Measurements from ENCODE around the gene ST6GALNAC6. TPM values are rescaled to one million over a fixed set of nuclear protein-coding genes. Genes with fewer than 3 reads are reported as not detected.
A peak's percentile ranks its signal among the peaks of the same experiment; 100 is the strongest.

Gene ST6GALNAC6
- polyA plus RNA-seq (2013) = 9.1 and 10.5 TPM in 2 replicates

- H3K23ac ChIP-seq (ENCODE audit: low read length) = no peak within 1 kb of the TSS
- H4K91ac ChIP-seq (ENCODE audit: low read depth, low read length) = peak within 1 kb of the TSS; percentile 75
- peak within 1 kb of the TSS; percentile 31 for H3K4ac ChIP-seq (ENCODE audit: low read depth, low read length)
- H2BK5ac ChIP-seq (ENCODE audit: low read depth, low read length, poor library complexity) = peak within 1 kb of the TSS; percentile 43
- H2BK120ac ChIP-seq (ENCODE audit: insufficient read depth, low read length, poor library complexity) = peak within 1 kb of the TSS; percentile 68
- H3K27me3 ChIP-seq (ENCODE audit: insufficient read depth, low read length) = no peaks in the 10 kb centered on the region
- peaks cover 4% of the 10 kb centered on the region for H3K79me2 ChIP-seq (ENCODE audit: control insufficient read depth, insufficient read depth, low read length, poor library complexity)
- H4K12ac ChIP-seq (ENCODE audit: low read depth, low read length) = peak within 1 kb of the TSS; percentile 74
- H3K9me3 ChIP-seq (ENCODE audit: insufficient read depth, low read depth, low read length) = peaks cover 8% of the 10 kb centered on the region
- peak within 1 kb of the TSS; percentile 70 for H2BK12ac ChIP-seq (ENCODE audit: low read length)
- peak within 1 kb of the TSS; percentile 85 for H2AFZ ChIP-seq (ENCODE audit: insufficient read depth, low read length, poor library complexity)
- H3K27ac ChIP-seq (ENCODE audit: low read depth, low read length) = no peak within 1 kb of the TSS
- peaks cover 13% of the 10 kb centered on the region for H3K79me1 ChIP-seq (ENCODE audit: low read length)
- peak within 1 kb of the TSS; percentile 84 for H4K8ac ChIP-seq (ENCODE audit: low read depth, low read length)
- H3K9ac ChIP-seq (ENCODE audit: low read length) = peak within 1 kb of the TSS; percentile 70
- DNase-seq = peak; percentile 48 to 79
- peak within 1 kb of the TSS; percentile 48 for H3K18ac ChIP-seq (ENCODE audit: low read length)
- H3K36me3 ChIP-seq (ENCODE audit: control insufficient read depth in 1 of 2, insufficient read depth in 2 of 2, low read length in 2 of 2) = peaks cover 16 to 21% of the 10 kb centered on the region in 2 experiments
- peak within 1 kb of the TSS; percentile 44 for H2AK5ac ChIP-seq (ENCODE audit: low read length)
- peak within 1 kb of the TSS; percentile 77 for H3K14ac ChIP-seq (ENCODE audit: low read length)
- peaks cover 14 to 26% of the 10 kb centered on the region in 2 experiments for H3K4me1 ChIP-seq (ENCODE audit: control insufficient read depth in 1 of 2, insufficient read depth in 2 of 2, low read length in 2 of 2)
- H3K4me3 ChIP-seq (ENCODE audit: low read depth, low read length) = peak within 1 kb of the TSS; percentile 81
- WGBS (ENCODE audit: extremely low coverage, insufficient coverage, insufficient read length) = no CpG with 5 or more reads among the region's 89 CpGs
- peak within 1 kb of the TSS; percentile 97 for H3K4me2 ChIP-seq (ENCODE audit: low read length)
These were observed at the start of gene ST6GALNAC6 for GRCh38 chr9:127899128-127899943. TSS of gene ST6GALNAC6 (minus strand) at chr9:127899603. CDS start at chr9:127897981, 1,622 bp downstream.

GRCh38 chr9:127947841-127948710, 48.7 kb upstream of the ST6GALNAC6 start:
- H2AFZ ChIP-seq (ENCODE audit: insufficient read depth, low read length, poor library complexity) = no peak overlapping the region
- H2AK5ac ChIP-seq (ENCODE audit: low read length) = no peak overlapping the region
- H3K27ac ChIP-seq (ENCODE audit: low read depth, low read length) = no peak overlapping the region
- H3K4me3 ChIP-seq (ENCODE audit: low read depth, low read length) = no peak overlapping the region
- no peak overlapping the region for H4K12ac ChIP-seq (ENCODE audit: low read depth, low read length)
- H2BK5ac ChIP-seq (ENCODE audit: low read depth, low read length, poor library complexity) = no peak overlapping the region
- H2BK12ac ChIP-seq (ENCODE audit: low read length) = no peak overlapping the region
- no peak overlapping the region for H3K9ac ChIP-seq (ENCODE audit: low read length)
- H3K36me3 ChIP-seq (ENCODE audit: control insufficient read depth in 1 of 2, insufficient read depth in 2 of 2, low read length in 2 of 2) = peaks cover 50 to 51% of the 10 kb centered on the region in 2 experiments
- H3K18ac ChIP-seq (ENCODE audit: low read length) = no peak overlapping the region
- WGBS (ENCODE audit: extremely low coverage, insufficient coverage, insufficient read length) = no CpG with 5 or more reads among the region's 17 CpGs
- DNase-seq = no peak
- peaks cover 6% of the 10 kb centered on the region for H3K79me2 ChIP-seq (ENCODE audit: control insufficient read depth, insufficient read depth, low read length, poor library complexity)
- no peak overlapping the region for H3K4ac ChIP-seq (ENCODE audit: low read depth, low read length)
- H3K27me3 ChIP-seq (ENCODE audit: insufficient read depth, low read length) = no peaks in the 10 kb centered on the region
- no peak overlapping the region for H2BK120ac ChIP-seq (ENCODE audit: insufficient read depth, low read length, poor library complexity)
- H3K23ac ChIP-seq (ENCODE audit: low read length) = no peak overlapping the region
- H3K9me3 ChIP-seq (ENCODE audit: insufficient read depth, low read depth, low read length) = no peaks in the 10 kb centered on the region
- H3K14ac ChIP-seq (ENCODE audit: low read length) = no peak overlapping the region
- H3K4me1 ChIP-seq (ENCODE audit: control insufficient read depth in 1 of 2, insufficient read depth in 2 of 2, low read length in 2 of 2) = peaks cover 0 to 4% of the 10 kb centered on the region in 2 experiments
- no peak overlapping the region for H4K91ac ChIP-seq (ENCODE audit: low read depth, low read length)
- H3K4me2 ChIP-seq (ENCODE audit: low read length) = no peak overlapping the region
- H3K79me1 ChIP-seq (ENCODE audit: low read length) = no peaks in the 10 kb centered on the region
- H4K8ac ChIP-seq (ENCODE audit: low read depth, low read length) = no peak overlapping the region

- no peak overlapping the region for H3K4ac ChIP-seq (ENCODE audit: low read depth, low read length)
- H2AFZ ChIP-seq (ENCODE audit: insufficient read depth, low read length, poor library complexity) = no peak overlapping the region
These were observed 47.3 kb upstream of the ST6GALNAC6 start for GRCh38 chr9:127946728-127947127.

GRCh38 chr9:127945942-127946341, 46.5 kb upstream of the ST6GALNAC6 start:
- H2AK5ac ChIP-seq (ENCODE audit: low read length) = no peak overlapping the region
- H2BK12ac ChIP-seq (ENCODE audit: low read length) = no peak overlapping the region
- no peak overlapping the region for H2AFZ ChIP-seq (ENCODE audit: insufficient read depth, low read length, poor library complexity)
- no peak overlapping the region for H3K18ac ChIP-seq (ENCODE audit: low read length)
- H3K4me3 ChIP-seq (ENCODE audit: low read depth, low read length) = no peak overlapping the region
- H3K23ac ChIP-seq (ENCODE audit: low read length) = no peak overlapping the region
- no CpG with 5 or more reads among the region's 9 CpGs for WGBS (ENCODE audit: extremely low coverage, insufficient coverage, insufficient read length)
- H4K8ac ChIP-seq (ENCODE audit: low read depth, low read length) = no peak overlapping the region
- no peak overlapping the region for H3K27ac ChIP-seq (ENCODE audit: low read depth, low read length)
- peaks cover 3% of the 10 kb centered on the region for H3K79me2 ChIP-seq (ENCODE audit: control insufficient read depth, insufficient read depth, low read length, poor library complexity)
- H2BK5ac ChIP-seq (ENCODE audit: low read depth, low read length, poor library complexity) = no peak overlapping the region
- H4K91ac ChIP-seq (ENCODE audit: low read depth, low read length) = no peak overlapping the region
- no peak overlapping the region for H3K14ac ChIP-seq (ENCODE audit: low read length)
- no peak overlapping the region for H2BK120ac ChIP-seq (ENCODE audit: insufficient read depth, low read length, poor library complexity)
- no peaks in the 10 kb centered on the region for H3K79me1 ChIP-seq (ENCODE audit: low read length)
- H4K12ac ChIP-seq (ENCODE audit: low read depth, low read length) = no peak overlapping the region
- H3K4me2 ChIP-seq (ENCODE audit: low read length) = no peak overlapping the region
- H3K9ac ChIP-seq (ENCODE audit: low read length) = no peak overlapping the region
- DNase-seq = no peak
- no peaks in the 10 kb centered on the region for H3K27me3 ChIP-seq (ENCODE audit: insufficient read depth, low read length)
- H3K36me3 ChIP-seq (ENCODE audit: control insufficient read depth in 1 of 2, insufficient read depth in 2 of 2, low read length in 2 of 2) = peaks cover 70 to 71% of the 10 kb centered on the region in 2 experiments
- H3K9me3 ChIP-seq (ENCODE audit: insufficient read depth, low read depth, low read length) = no peaks in the 10 kb centered on the region
- no peaks in the 10 kb centered on the region for H3K4me1 ChIP-seq (ENCODE audit: control insufficient read depth in 1 of 2, insufficient read depth in 2 of 2, low read length in 2 of 2)
- no peak overlapping the region for H3K4ac ChIP-seq (ENCODE audit: low read depth, low read length)

More at GRCh38 chr9:127946728-127947127, 47.3 kb upstream of the ST6GALNAC6 start:
- H3K36me3 ChIP-seq (ENCODE audit: control insufficient read depth in 1 of 2, insufficient read depth in 2 of 2, low read length in 2 of 2) = peaks cover 63 to 64% of the 10 kb centered on the region in 2 experiments
- H3K4me2 ChIP-seq (ENCODE audit: low read length) = no peak overlapping the region
- no peak overlapping the region for H2BK12ac ChIP-seq (ENCODE audit: low read length)
- H3K79me1 ChIP-seq (ENCODE audit: low read length) = no peaks in the 10 kb centered on the region
- H3K23ac ChIP-seq (ENCODE audit: low read length) = no peak overlapping the region
- no peak overlapping the region for H4K12ac ChIP-seq (ENCODE audit: low read depth, low read length)
- no peak overlapping the region for H3K27ac ChIP-seq (ENCODE audit: low read depth, low read length)
- H3K79me2 ChIP-seq (ENCODE audit: control insufficient read depth, insufficient read depth, low read length, poor library complexity) = peaks cover 3% of the 10 kb centered on the region
- no peak for DNase-seq
- H3K14ac ChIP-seq (ENCODE audit: low read length) = no peak overlapping the region
- no peak overlapping the region for H4K91ac ChIP-seq (ENCODE audit: low read depth, low read length)
- no peak overlapping the region for H2BK120ac ChIP-seq (ENCODE audit: insufficient read depth, low read length, poor library complexity)
- no peaks in the 10 kb centered on the region for H3K27me3 ChIP-seq (ENCODE audit: insufficient read depth, low read length)
- H4K8ac ChIP-seq (ENCODE audit: low read depth, low read length) = no peak overlapping the region
- H3K18ac ChIP-seq (ENCODE audit: low read length) = no peak overlapping the region
- WGBS (ENCODE audit: extremely low coverage, insufficient coverage, insufficient read length) = no CpG with 5 or more reads among the region's 3 CpGs
- H2AK5ac ChIP-seq (ENCODE audit: low read length) = no peak overlapping the region
- H3K9ac ChIP-seq (ENCODE audit: low read length) = no peak overlapping the region
- H3K4me1 ChIP-seq (ENCODE audit: control insufficient read depth in 1 of 2, insufficient read depth in 2 of 2, low read length in 2 of 2) = no peaks in the 10 kb centered on the region
- no peak overlapping the region for H2BK5ac ChIP-seq (ENCODE audit: low read depth, low read length, poor library complexity)
- no peak overlapping the region for H3K4me3 ChIP-seq (ENCODE audit: low read depth, low read length)
- H3K9me3 ChIP-seq (ENCODE audit: insufficient read depth, low read depth, low read length) = no peaks in the 10 kb centered on the region
